HepG2 (cell line): Measurements from ENCODE around the gene LOX. TPM values are rescaled to one million over a fixed set of nuclear protein-coding genes. Genes with fewer than 3 reads are reported as not detected.

Experiments used
- ADNP ChIP-seq: sonication (generic); formaldehyde crosslinking; IDR thresholded peaks from 2 replicates; pipeline ENCODE4 v1.4.0; 2020; ENCODE audit warnings: missing genetic modification reagents
- FIP1L1 ChIP-seq: fragments of 200-400 bp; formaldehyde crosslinking; IDR thresholded peaks from 2 replicates; pipeline ENCODE4 v1.6.1; 2018; ENCODE audit warnings: low read depth, mild to moderate bottlenecking, low read length, moderate library complexity, borderline replicate concordance; ENCODE audit not compliant: insufficient read depth
- FOXO4 ChIP-seq: sonication (generic); formaldehyde crosslinking; conservative IDR thresholded peaks from 2 replicates; pipeline ENCODE4 v1.8.1; 2023; ENCODE audit warnings: missing genetic modification reagents
- HOXA7 ChIP-seq: sonication (generic); formaldehyde crosslinking; IDR thresholded peaks from 2 replicates; pipeline ENCODE4 v1.8.1; 2022; ENCODE audit warnings: mild to moderate bottlenecking, missing genetic modification reagents, moderate library complexity
- KLF11 ChIP-seq: IDR thresholded peaks from 2 replicates; pipeline ENCODE4 v1.6.1; 2016; ENCODE audit warnings: missing compliant biosample characterization
- MAX ChIP-seq: IDR thresholded peaks from 2 replicates; pipeline ENCODE4 v1.6.1; 2012; ENCODE audit warnings: inconsistent platforms
- MTF1 ChIP-seq: sonication (generic); formaldehyde crosslinking; IDR thresholded peaks from 2 replicates; pipeline ENCODE4 v1.5.0; 2020; ENCODE audit warnings: missing genetic modification reagents
- MTF2 ChIP-seq: sonication (generic); formaldehyde crosslinking; IDR thresholded peaks from 2 replicates; pipeline ENCODE4 v1.5.0; 2020; ENCODE audit warnings: missing genetic modification reagents, borderline replicate concordance
- MYC ChIP-seq: sonication (generic); formaldehyde crosslinking; IDR thresholded peaks from 2 replicates; pipeline ENCODE4 v1.9.0; 2021; ENCODE audit warnings: missing genetic modification reagents, borderline replicate concordance
- PCBP1 ChIP-seq: fragments of 200-400 bp; formaldehyde crosslinking; IDR thresholded peaks from 2 replicates; pipeline ENCODE4 v1.6.1; 2017; ENCODE audit warnings: mild to moderate bottlenecking, low read depth, low read length, borderline replicate concordance
- RXRA ChIP-seq: sonication (generic); formaldehyde crosslinking; IDR thresholded peaks from 2 replicates; pipeline ENCODE4 v1.5.1; 2020; ENCODE audit warnings: missing genetic modification reagents
- SSRP1 ChIP-seq: IDR thresholded peaks from 2 replicates; pipeline ENCODE4 v1.6.1; 2016; ENCODE audit warnings: control low read depth
- ZBTB42 ChIP-seq: sonication (generic); formaldehyde crosslinking; IDR thresholded peaks from 2 replicates; pipeline ENCODE4 v1.5.0; 2020; ENCODE audit warnings: mild to moderate bottlenecking, missing genetic modification reagents
- ZFP1 ChIP-seq: IDR thresholded peaks from 2 replicates; pipeline ENCODE4 v1.6.1; 2016
- ZNF17 ChIP-seq: sonication (generic); formaldehyde crosslinking; IDR thresholded peaks from 2 replicates; pipeline ENCODE4 v1.5.0; 2020; ENCODE audit warnings: mild to moderate bottlenecking, missing genetic modification reagents
- ZNF382 ChIP-seq: sonication (generic); formaldehyde crosslinking; IDR thresholded peaks from 2 replicates; pipeline ENCODE4 v1.5.0; 2020; ENCODE audit warnings: missing genetic modification reagents, mild to moderate bottlenecking, borderline replicate concordance
- ZNF432 ChIP-seq: sonication (generic); formaldehyde crosslinking; IDR thresholded peaks from 2 replicates; pipeline ENCODE4 v1.5.0; 2020; ENCODE audit warnings: missing genetic modification reagents, mild to moderate bottlenecking, borderline replicate concordance
- ZNF451 ChIP-seq: sonication (generic); formaldehyde crosslinking; IDR thresholded peaks from 2 replicates; pipeline ENCODE4 v1.5.0; 2020; ENCODE audit warnings: mild to moderate bottlenecking, missing genetic modification reagents
- ZNF609 ChIP-seq: sonication (generic); formaldehyde crosslinking; IDR thresholded peaks from 2 replicates; pipeline ENCODE4 v1.4.0; 2020; ENCODE audit warnings: mild to moderate bottlenecking, missing genetic modification reagents, borderline replicate concordance
- ZNF691 ChIP-seq: sonication (generic); formaldehyde crosslinking; IDR thresholded peaks from 2 replicates; pipeline ENCODE4 v1.4.0; 2020; ENCODE audit warnings: missing genetic modification reagents, low read depth, mild to moderate bottlenecking, borderline replicate concordance
- ZNF709 ChIP-seq: sonication (generic); formaldehyde crosslinking; IDR thresholded peaks from 2 replicates; pipeline ENCODE4 v1.5.0; 2020; ENCODE audit warnings: mild to moderate bottlenecking, missing genetic modification reagents
- ZNF737 ChIP-seq: sonication (generic); formaldehyde crosslinking; IDR thresholded peaks from 2 replicates; pipeline ENCODE4 v1.5.0; 2020; ENCODE audit warnings: missing genetic modification reagents, mild to moderate bottlenecking, borderline replicate concordance
- ZNF768 ChIP-seq: sonication (generic); formaldehyde crosslinking; IDR thresholded peaks from 2 replicates; pipeline ENCODE4 v1.4.0; 2020; ENCODE audit warnings: missing genetic modification reagents
- polyA plus RNA-seq, 8 experiments: library from polyadenylated mRNA; depleted of rRNA in 3 of 8; stranded (reverse) in 7 of 8; unstranded in 1 of 8; fragments of >200 nt; fragmentation: Illumina TruSeq in 4 of 8; extraction: Trizol in 4 of 8; gene quantifications; 2 replicates each; pipeline versions ENCODE4 v1.2.1 to v1.2.3, GENCODE V29; 2011 to 2016; ENCODE audit warnings: low read depth in 4 of 8, missing spikeins in 1 of 8, mixed read lengths in 1 of 8; ENCODE audit not compliant: insufficient read depth in 1 of 8
- total RNA-seq, 5 experiments: library from RNA; depleted of rRNA; stranded (reverse); fragments of >200 nt; fragmentation: Illumina TruSeq; extraction: Trizol; gene quantifications; 2 replicates each; pipeline ENCODE4 v1.2.3, GENCODE V29; 2016; ENCODE audit warnings: low read depth in 1 of 5

The LOX gene
- total and polyA plus RNA-seq, 2 of the 13 experiments (the other 11 are each of a cell fraction or from before 2014, with no cell fraction given) = 0.73 to 173 TPM

GRCh38 chr5:122076669-122077365 is 1.2 kb downstream of the LOX start (continued):
- no peak for TF ChIP-seq ZNF737 (CRISPR knock-in tag)
- TF ChIP-seq ZNF432 (CRISPR knock-in tag) = no peak
- peak; percentile 44; the same call in 1 of the 2 replicates for TF ChIP-seq MTF2 (CRISPR knock-in tag)
- TF ChIP-seq ZNF691 = no peak
- 0 out of 2 replicates have a peak, but pooled peaks have one; percentile 25 for TF ChIP-seq ZNF17 (CRISPR knock-in tag)
- no peak for TF ChIP-seq ZBTB42
- TF ChIP-seq ZNF382 (CRISPR knock-in tag) = no peak
- TF ChIP-seq ADNP = peak; percentile 20; the same call in 1 of the 2 replicates
- peak; percentile 29; the same call in 1 of the 2 replicates for TF ChIP-seq RXRA (CRISPR knock-in tag)
- 0 out of 2 replicates have a peak, but pooled peaks have one; percentile 35 for TF ChIP-seq ZNF768 (CRISPR knock-in tag)
- no peak for TF ChIP-seq ZNF609 (CRISPR knock-in tag)
- no peak for TF ChIP-seq HOXA7 (CRISPR knock-in tag)
- peak; percentile 61 for TF ChIP-seq MAX
- TF ChIP-seq ZNF451 (CRISPR knock-in tag) = 0 out of 2 replicates have a peak, but pooled peaks have one; percentile 55
- TF ChIP-seq FIP1L1 = no peak
- no peak for TF ChIP-seq ZFP1
- 0 out of 2 replicates have a peak, but pooled peaks have one; percentile 31 for TF ChIP-seq FOXO4 (CRISPR knock-in tag)
- 0 out of 2 replicates have a peak, but pooled peaks have one; percentile 12 for TF ChIP-seq ZNF709 (CRISPR knock-in tag)
- TF ChIP-seq MTF1 = 0 out of 2 replicates have a peak, but pooled peaks have one; percentile 18
- no peak for TF ChIP-seq SSRP1 (CRISPR knock-in tag)
- TF ChIP-seq MYC (CRISPR knock-in tag) = peak; percentile 14; the same call in 1 of the 2 replicates
- no peak for TF ChIP-seq KLF11 (CRISPR knock-in tag)
- TF ChIP-seq PCBP1 = no peak
